HG03045 (cell line): Measurements from ENCODE around the gene SPG11.
A peak's percentile ranks its signal among the peaks of the same experiment; 100 is the strongest.
"Not testable (repeated sequence)": the region's sequence is repeated elsewhere in the genome, so short reads cannot be mapped to it uniquely, and the experiment has no call there.

Experiments
- ATAC-seq: cut with Tn5 transposase; IDR thresholded peaks from one replicate; pipeline ENCODE4 v1.9.1; 2021; ENCODE audit warnings: mild to moderate bottlenecking, moderate library complexity; ENCODE audit not compliant: unreplicated experiment

The SPG11 gene

GRCh38 chr15:44569316-44569715 is 94.1 kb downstream of the SPG11 start:
- ATAC-seq: no peak

- no peak for ATAC-seq
These were observed 95.1 kb downstream of the SPG11 start for GRCh38 chr15:44568338-44568737.

GRCh38 chr15:44566155-44566540 is 97.3 kb downstream of the SPG11 start:
- ATAC-seq: no peak

GRCh38 chr15:44565387-44566154 is 97.9 kb downstream of the SPG11 start:
- ATAC-seq: no peak

GRCh38 chr15:44560926-44561325 is 102.5 kb downstream of the SPG11 start:
- not testable (repeated sequence) for ATAC-seq

DNA sequence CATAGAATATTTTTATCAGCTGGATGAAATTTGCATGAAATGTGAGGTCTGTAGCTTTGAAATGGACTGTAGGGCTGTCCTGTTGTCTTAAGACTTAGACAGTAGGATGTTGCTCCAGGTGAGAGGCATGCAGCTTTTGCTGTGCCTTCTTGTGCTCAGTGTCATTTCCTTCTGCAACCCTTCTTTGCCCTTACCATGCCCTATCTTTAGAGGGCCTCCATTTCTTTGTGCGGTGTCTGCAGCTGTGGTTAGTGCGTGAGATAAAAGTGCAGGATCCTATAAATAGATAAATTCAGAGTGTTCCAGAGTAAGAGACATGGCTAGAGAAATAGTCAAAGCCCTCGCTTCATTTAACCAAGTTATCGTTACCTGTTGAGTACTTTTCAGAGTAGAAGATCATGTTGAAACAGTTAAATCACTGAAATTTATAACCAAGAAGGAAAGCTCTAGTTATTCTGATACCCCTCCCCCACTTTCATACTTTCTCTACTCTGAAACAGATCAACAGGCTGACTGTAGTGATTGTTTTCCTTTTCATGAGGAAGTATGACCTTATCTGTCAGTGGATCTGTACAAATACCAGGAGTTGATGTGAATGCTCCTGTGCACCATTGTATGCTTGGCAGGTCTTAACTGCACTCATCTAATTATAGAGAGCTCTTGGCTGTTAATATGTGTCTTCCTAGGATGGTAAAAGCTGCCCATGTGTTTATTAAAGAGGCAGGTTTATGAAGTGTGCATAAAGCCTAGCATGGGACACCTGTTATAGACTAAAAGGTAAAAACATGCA is 108.3 kb downstream of the SPG11 start:
- no peak for ATAC-seq

DNA sequence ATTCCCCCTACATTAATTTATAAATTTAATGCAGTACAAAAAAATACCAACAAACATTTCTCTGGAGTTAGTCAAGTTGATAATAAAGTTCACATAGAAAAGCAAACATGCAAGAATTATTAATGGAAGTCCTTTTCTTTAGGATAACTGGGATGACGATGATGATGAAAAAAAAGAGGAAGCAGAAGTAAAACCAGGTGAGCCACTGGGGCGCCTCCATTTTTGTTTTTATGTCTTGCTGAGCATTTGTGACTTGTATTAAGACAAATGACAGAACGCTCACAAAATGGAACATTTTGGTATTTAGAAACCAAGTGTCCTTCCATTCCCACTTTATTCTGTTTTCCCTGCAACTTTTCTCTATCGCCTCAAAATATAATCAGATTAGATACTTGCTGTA is 112.7 kb downstream of the SPG11 start:
- ATAC-seq: no peak

DNA sequence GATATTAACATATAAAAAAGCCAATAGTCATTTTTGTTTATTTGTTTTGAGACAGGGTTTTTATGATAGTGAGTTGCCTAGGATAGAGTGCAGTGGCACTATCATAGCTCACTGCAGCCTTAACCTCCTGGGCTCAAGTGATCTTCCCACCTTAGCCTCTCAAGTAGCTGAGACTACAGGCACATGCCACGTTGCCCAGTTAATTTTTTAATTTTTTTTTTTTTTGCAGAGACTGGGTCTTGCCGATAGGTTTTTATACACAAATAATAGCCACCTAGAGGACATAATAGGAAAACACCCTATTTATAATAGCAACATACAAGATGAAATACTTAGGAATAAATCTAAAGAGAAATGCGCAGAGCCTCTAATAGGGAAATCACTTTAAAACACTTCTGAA is 113.2 kb downstream of the SPG11 start:
- no peak for ATAC-seq

GRCh38 chr15:44549152-44549551 is 114.3 kb downstream of the SPG11 start:
- ATAC-seq: not testable (repeated sequence)

DNA sequence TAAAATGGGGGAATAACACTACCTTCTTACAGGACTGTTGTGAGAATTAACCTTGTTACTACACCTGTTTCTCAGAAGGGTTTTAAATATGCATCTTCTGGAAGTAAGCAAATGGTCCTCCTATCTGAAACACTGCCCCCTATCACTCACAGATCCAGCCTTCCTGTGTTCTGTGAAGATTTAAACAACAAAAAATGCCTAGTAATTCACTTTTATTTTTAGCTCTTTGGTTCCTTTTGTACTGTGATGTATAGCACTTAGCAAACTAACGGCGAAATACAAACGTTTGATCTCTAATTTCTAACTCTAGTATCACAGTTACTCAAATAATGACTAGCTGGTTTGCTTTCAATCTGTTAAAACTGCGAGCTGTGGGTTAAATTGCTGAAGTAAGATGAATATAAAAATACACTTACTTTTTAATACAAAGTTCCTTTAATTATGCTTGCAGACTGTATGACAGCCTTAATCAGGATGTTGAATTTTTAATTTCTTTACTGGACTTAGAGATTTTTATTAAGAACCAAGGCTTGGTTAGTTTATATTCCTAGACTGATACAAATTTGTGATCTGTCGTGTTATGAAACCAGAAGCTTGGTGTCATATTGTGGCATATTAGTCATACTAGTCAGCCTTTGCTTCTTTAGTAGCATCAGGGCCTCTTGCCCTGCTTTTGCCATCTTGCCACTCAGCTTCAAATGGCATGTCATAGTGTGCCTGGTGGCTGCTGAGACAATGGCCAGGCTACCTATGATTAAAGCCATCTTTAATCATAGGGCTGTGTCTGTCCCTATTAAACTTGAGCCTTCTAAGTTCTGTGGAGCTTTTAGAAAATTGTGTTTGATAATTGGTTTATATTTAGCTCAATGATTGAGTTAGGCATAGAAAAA is 117.3 kb downstream of the SPG11 start:
- peak; percentile 56 for ATAC-seq

DNA sequence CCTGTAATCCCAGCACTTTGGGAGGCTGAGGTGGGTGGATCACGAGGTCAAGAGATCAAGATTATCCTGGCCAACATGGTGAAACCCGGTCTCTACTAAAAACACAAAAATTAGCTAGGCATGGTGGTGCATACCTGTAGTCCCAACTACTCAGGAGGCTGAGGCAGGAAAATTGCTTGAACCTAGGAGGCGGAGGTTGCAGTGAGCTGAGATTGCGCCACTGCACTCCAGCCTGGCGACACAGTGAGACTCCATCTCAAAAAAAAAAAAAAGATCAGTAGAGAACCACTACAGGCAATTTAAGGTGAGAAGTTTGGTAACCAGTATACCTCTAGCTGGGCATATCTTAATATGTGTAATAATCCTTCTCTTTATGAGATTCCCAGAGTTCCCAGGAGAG is 118.7 kb downstream of the SPG11 start:
- ATAC-seq: not testable (repeated sequence)

GRCh38 chr15:44542596-44542995 is 120.9 kb downstream of the SPG11 start:
- no peak for ATAC-seq

GRCh38 chr15:44541282-44541958 is 122.0 kb downstream of the SPG11 start:
- ATAC-seq: no peak

GRCh38 chr15:44537735-44538240 is 125.7 kb downstream of the SPG11 start:
- peak; percentile 1 for ATAC-seq

DNA sequence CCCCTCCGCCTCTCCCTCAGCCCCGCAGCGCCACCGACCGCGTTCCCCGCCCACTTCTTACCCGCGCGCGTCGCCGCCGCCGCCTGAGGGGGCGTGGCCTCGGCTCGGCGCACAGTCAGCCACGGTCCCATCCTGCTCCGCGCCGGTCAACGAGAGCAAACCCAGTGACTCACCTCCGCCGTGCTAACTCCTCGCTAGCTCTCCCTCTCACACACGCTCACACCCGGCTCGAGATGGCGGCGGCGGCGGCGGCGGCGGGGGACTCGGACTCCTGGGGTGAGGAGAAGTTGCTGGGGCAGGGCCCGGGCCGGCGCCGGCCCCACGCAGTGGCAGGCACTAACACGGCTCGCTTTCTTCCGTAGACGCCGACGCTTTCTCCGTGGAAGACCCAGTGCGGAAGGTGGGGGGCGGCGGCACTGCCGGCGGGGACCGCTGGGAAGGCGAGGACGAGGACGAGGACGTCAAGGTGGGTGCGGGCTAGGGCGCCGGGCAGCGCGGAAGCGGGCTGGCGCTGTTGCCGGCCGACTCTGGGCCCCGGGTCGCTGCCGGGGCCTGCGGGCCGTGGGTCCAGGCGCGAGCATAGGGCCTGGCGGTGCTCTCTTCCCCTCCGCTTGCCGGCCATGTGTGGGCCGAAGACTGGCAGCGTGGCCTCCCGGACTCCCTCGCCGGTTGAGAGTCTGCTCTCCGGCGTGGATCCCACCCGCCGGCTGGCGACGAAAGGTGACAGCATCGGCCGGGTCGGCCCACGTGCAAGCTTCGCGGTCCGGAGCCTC is 126.3 kb downstream of the SPG11 start, which contains the start of gene EIF3J:
Gene EIF3J, plus strand, starts transcription at position 186 of the 773 bp plus-strand sequence. Its CDS starts 48 bp downstream, at position 234.
- peak; percentile 82 for ATAC-seq

GRCh38 chr15:44536302-44536961 is 127.0 kb downstream of the SPG11 start:
- ATAC-seq: peak; percentile 63

DNA sequence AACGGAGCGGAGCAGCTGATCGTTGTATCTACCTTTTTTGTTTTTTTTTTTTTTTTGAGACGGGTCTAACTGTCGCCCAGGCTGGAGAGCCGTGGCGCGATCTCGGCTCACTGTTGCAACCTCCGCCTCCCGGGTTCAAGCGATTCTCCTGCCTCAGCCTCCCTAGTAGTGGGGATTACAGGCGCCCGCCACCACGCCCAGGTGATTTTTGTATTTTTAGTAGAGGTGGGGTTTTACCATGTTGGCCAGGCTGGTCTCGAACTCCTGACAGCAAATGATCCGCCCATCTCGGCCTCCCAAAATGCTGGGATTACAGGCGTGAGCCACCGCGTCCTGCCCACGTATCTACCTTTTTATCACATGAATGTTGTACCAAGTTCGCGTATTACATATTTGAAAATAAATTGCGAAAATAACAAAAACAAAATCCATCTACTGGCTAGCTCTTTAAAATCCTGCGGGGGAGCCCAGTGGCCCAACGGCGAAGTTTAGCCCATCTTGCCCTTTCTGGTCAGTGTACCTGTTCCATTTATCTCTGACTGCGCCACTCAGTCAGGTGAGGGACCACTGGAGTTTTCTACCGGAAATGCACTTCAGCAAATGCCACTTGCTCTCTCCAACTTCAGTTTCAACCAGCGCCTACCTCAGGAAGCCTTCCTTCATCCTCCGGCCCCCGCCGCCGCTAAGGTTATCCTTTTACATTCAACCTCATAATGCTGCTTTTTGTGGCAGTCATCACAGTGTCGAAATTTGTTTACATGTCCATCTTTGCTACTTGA is 127.8 kb downstream of the SPG11 start:
- peak; percentile 1 for ATAC-seq

DNA sequence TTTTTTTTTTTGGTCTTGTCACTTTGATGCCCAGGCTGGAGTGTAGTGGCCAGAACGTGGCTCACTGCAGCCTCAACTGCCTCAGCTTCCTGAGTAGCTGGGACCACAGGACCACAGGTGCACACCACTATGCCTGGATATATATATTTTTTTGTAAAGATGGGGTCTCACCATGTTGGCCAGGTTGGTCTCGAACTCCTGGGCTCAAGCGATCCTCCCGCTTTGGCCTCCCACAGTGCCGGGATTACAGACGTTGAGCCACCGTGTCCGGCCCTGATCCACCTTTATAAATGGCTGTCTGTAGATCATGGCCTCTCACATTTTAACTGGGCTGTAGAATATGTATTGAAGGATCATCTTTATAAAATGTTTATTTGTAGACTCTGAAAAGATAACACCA is 128.4 kb downstream of the SPG11 start:
- no peak for ATAC-seq
